ENCODE measurements around the gene RBBP8NL. TPM values are rescaled to one million over a fixed set of nuclear protein-coding genes. Genes with fewer than 3 reads are reported as not detected.
A peak's percentile ranks its signal among the peaks of the same experiment; 100 is the strongest.

Gene RBBP8NL
- total and polyA plus RNA-seq, 4 donors, result 0.21 to 1.3 (median 1.1) TPM

DNA sequence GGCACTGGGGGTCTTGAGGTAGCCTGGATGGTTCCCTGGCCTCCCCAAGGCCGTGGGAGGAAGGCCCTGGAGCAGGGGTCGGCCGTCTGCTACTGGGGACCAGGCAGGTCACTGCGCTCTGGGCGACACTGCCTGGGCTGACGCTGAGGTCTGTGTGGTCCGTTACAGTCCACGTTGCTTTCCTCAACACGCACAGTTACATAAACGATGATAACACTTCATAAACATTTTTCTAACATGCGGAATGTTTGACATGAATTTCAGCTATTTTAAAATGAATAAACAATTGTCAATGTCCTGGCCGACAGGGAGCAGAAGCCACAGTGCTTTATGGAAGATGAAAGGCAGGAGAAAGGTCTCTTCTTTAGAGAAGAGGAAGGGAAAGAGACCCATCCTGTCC lies 10.2 kb upstream of the RBBP8NL start:
- no peak overlapping the region for H3K27ac ChIP-seq (ENCODE audit: low read depth in 1 of 2, low read length in 1 of 2)
- no peaks in the 10 kb centered on the region for H3K27me3 ChIP-seq (ENCODE audit: control insufficient read depth in 3 of 3, insufficient read depth in 3 of 3, low read length in 2 of 3)
- H3K36me3 ChIP-seq (ENCODE audit: control insufficient read depth in 4 of 4, insufficient read depth in 4 of 4, low read length in 4 of 4), result no peaks in the 10 kb centered on the region
- H3K4me3 ChIP-seq, result no peak overlapping the region
- ATAC-seq (ENCODE audit: insufficient read depth, low FRiP score), result no peak
- 54 to 71% methylated on average over 12 of the region's 12 CpGs for WGBS, 2 donors
- peak; percentile 80 to 92 (median 92) for DNase-seq
- peaks cover 0 to 67% (median 31%) of the 10 kb centered on the region in 5 donors for H3K4me1 ChIP-seq (ENCODE audit: control insufficient read depth in 5 of 5, insufficient read depth in 5 of 5, low read length in 5 of 5)
- no peak overlapping the region for H3K9ac ChIP-seq (ENCODE audit: insufficient read depth in 1 of 2, low read length in 2 of 2)
- TF ChIP-seq, protein P1, sequence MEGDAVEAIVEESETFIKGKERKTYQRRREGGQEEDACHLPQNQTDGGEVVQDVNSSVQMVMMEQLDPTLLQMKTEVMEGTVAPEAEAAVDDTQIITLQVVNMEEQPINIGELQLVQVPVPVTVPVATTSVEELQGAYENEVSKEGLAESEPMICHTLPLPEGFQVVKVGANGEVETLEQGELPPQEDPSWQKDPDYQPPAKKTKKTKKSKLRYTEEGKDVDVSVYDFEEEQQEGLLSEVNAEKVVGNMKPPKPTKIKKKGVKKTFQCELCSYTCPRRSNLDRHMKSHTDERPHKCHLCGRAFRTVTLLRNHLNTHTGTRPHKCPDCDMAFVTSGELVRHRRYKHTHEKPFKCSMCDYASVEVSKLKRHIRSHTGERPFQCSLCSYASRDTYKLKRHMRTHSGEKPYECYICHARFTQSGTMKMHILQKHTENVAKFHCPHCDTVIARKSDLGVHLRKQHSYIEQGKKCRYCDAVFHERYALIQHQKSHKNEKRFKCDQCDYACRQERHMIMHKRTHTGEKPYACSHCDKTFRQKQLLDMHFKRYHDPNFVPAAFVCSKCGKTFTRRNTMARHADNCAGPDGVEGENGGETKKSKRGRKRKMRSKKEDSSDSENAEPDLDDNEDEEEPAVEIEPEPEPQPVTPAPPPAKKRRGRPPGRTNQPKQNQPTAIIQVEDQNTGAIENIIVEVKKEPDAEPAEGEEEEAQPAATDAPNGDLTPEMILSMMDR (IDR thresholded peaks at IDR 0.05; ENCODE audit: control extremely low read depth, extremely low read depth), result no peak
- no peaks in the 10 kb centered on the region for H3K9me3 ChIP-seq (ENCODE audit: control insufficient read depth in 4 of 4, insufficient read depth in 3 of 4, low read length in 3 of 4)

DNA sequence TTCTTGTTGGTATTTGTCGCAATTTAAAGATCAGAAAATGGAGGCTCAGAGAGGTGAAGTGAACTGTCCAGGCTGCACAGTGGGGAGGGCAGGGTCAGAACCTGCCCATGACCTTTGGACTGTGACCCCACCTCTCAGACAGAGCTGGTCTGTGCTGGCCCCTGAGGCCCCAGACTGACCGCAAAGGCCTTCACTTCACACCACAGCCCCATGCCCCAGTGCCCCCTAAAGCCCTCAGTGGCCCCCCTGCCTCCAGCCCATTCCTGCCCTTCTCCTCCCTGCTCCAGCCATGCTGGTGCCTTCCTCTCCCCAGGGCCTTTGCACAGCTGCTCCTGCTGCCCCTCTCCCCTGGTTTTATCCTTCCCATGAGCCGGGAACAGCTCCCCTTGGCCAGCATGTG lies 9.4 kb upstream of the RBBP8NL start:
- no peak overlapping the region for H3K27ac ChIP-seq (ENCODE audit: low read depth in 1 of 2, low read length in 1 of 2)
- no peak overlapping the region for H3K4me3 ChIP-seq
- H3K4me1 ChIP-seq (ENCODE audit: control insufficient read depth in 5 of 5, insufficient read depth in 5 of 5, low read length in 5 of 5), result peaks cover 0 to 67% (median 33%) of the 10 kb centered on the region in 5 donors
- DNase-seq (no peak), ATAC-seq (ENCODE audit: insufficient read depth, low FRiP score) (no peak)
- H3K9me3 ChIP-seq (ENCODE audit: control insufficient read depth in 4 of 4, insufficient read depth in 3 of 4, low read length in 3 of 4), result no peaks in the 10 kb centered on the region
- WGBS, 2 donors, result 84 to 86% methylated on average over 3 of the region's 3 CpGs
- TF ChIP-seq, protein P1 (IDR thresholded peaks at IDR 0.05; ENCODE audit: control extremely low read depth, extremely low read depth), result no peak
- H3K36me3 ChIP-seq (ENCODE audit: control insufficient read depth in 4 of 4, insufficient read depth in 4 of 4, low read length in 4 of 4), result no peaks in the 10 kb centered on the region
- H3K9ac ChIP-seq (ENCODE audit: insufficient read depth in 1 of 2, low read length in 2 of 2), result no peak overlapping the region
- H3K27me3 ChIP-seq (ENCODE audit: control insufficient read depth in 3 of 3, insufficient read depth in 3 of 3, low read length in 2 of 3), result no peaks in the 10 kb centered on the region

DNA sequence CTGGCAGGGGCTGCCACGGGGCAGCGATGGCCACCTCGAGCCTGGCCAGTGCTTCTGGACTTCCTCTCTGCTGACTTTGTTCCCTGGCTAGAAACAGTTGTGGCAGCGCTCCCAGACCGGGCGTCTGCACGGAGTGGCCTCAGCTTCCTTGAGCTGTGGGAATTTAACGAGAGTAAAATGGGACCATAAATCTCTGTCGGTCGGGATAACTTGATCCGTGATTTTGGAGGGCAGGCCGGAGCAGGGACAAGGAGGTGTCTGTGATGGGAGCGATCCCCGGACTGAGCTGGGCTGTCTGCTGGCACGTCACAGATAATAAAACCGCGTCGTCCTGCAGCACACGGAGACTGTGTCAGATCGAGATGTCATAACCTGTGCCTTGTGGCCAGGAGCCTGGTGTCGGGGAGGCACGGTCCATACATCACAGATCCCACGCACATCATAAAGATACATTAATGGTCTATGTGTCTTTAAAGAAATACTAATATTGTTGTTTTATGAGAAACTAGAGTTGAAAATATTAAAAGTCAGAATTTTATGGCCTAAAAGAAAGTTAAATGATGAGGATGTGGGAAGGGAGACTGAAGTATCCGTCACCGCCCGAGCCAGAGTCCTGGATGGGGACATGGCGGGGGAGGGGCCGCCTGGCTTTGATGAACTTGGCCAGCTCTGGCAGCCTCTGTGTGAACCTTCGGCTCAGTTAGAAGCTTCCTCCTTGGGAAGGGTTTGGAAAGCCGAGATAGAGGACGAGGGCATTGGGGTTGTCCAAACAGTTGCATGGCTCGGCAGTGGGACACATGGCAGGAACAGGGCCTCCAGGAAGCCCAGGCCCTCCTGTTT lies 6.5 kb upstream of the RBBP8NL start:
- peaks cover 0 to 2% (median 0%) of the 10 kb centered on the region in 4 donors for H3K9me3 ChIP-seq (ENCODE audit: control insufficient read depth in 4 of 4, insufficient read depth in 3 of 4, low read length in 3 of 4)
- H3K9ac ChIP-seq (ENCODE audit: insufficient read depth in 1 of 2, low read length in 2 of 2), result no peak overlapping the region
- H3K27me3 ChIP-seq (ENCODE audit: control insufficient read depth in 3 of 3, insufficient read depth in 3 of 3, low read length in 2 of 3), result no peaks in the 10 kb centered on the region
- peak; percentile 90 to 93 (median 92) for DNase-seq
- no peaks in the 10 kb centered on the region for H3K36me3 ChIP-seq (ENCODE audit: control insufficient read depth in 4 of 4, insufficient read depth in 4 of 4, low read length in 4 of 4)
- H3K27ac ChIP-seq (ENCODE audit: low read depth in 1 of 2, low read length in 1 of 2), result no peak overlapping the region
- peaks cover 0 to 81% (median 40%) of the 10 kb centered on the region in 5 donors for H3K4me1 ChIP-seq (ENCODE audit: control insufficient read depth in 5 of 5, insufficient read depth in 5 of 5, low read length in 5 of 5)
- ATAC-seq (ENCODE audit: insufficient read depth, low FRiP score), result no peak
- WGBS, 2 donors, result 37 to 38% methylated on average over 32 of the region's 32 CpGs
- TF ChIP-seq, protein P1 (IDR thresholded peaks at IDR 0.05; ENCODE audit: control extremely low read depth, extremely low read depth), result no peak
- H3K4me3 ChIP-seq, result no peak overlapping the region

All from lung (tissue), 12 donors.